NCI-H187 treated with DMSO at 0.1 percent for 48 hours (cell line): ENCODE results near the gene TREX2.
A peak's percentile ranks its signal among the peaks of the same experiment; 100 is the strongest.

Source experiments
- DNase-seq: peaks from one replicate; lab custom pipeline; 2025; lab: John Stamatoyannopoulos, UW

TREX2 gene

DNA sequence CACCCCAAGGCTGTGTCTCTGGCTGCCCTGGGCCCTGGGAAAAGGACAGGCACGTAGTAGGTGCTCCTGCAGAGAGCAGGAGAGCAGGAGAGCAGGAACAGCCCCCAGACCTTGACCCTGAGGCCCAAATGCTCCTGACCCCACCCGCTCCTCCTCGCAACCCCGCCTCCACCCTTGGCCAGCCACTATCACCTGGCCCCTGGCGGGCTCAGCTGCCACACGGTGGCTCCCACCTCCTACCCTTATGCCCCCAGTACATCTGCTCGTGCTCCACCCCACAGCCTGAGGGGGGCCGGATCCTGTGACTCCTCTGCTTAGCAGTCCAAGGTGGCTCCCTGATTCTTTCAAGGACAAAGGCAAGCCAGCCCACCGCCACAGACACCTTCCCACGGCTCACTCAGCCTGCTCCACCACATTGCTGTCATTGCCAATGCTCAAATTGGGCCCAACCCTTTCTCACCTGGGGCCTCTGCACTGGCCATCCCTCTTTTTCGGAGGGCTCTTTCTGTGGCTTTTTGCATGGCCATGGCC, 30.0 kb upstream of the TREX2 start:
- no peak for DNase-seq

DNA sequence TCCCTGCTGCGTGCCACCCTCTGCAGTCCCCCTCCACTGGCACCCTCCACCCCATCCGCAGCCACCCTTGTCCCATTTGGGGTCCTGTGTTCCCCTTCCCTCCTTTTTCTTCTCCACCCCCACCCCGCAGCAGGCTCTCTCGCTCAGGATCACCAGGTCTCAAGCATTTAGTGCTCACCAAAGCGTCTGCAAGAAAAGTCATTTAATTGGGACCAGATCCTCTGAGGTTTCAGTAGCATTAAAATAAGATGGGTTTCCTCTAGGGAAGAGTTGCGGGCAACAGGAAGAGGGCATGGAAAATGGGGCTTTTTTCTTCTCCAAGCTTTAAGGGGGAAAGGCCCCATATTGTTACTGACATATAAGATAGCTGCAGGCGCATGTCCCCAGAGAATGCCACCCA, 29.4 kb upstream of the TREX2 start:
- DNase-seq, result no peak

DNA sequence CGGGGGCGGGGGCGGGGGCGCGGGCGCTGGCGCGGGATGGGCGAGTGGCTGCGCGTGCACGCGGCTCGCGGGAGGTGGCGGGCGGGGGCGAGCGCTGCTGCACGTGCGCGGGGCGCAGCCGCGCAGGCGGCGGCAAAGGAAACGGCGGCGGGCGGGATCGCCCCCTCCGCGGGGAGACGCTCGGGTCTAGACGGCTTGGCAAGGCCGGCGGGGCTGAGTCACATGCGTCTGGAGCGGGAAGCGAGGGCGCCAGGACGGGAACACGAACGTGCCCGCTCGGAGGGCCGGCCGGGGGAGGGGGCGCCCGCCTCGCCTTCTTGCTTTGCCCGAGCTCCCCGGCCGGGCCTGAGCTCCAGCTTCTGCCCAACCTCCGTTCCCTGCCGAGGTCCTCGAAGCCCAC, 28.9 kb upstream of the TREX2 start:
- DNase-seq, result no peak

DNA sequence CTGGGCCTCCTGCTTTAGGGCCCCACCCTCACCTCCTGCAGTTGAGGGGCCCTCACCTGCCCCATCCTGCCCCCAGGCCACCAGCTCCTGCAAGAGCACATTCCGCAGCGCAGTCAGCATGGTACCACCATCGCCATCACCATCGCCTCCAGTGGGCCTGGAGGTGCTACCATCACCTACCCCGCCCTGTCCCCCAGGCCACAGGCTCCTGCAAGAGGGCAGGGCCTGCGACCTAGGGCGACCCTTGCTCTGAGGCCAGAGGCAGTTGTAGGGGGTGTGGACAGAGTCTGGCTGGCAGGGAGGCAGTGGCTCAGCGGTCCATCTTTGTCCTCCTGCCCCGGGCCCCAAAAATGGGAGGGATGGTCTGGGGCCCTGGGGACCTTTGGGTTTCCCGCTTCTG, 28.4 kb upstream of the TREX2 start:
- no peak for DNase-seq

DNA sequence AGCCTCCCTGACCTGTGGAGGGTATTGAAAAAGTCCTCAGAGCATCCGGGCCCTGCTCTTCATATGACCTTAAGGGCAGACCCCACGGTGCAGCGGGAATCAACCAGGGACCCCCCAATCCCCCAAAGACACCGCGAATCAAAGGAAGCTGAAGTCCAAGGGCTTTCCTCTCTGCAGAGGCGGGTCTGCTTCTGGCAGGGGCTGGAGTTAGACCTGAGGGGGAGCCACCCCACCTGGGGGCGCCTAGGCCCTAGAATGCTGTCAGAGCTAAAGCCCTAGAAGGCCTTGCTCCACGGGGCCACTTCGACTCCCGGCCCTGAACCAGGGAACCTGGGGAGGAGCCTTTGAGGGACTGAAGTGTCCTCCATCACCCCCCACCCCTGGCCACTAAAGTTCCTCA, 27.3 kb upstream of the TREX2 start:
- no peak for DNase-seq

DNA sequence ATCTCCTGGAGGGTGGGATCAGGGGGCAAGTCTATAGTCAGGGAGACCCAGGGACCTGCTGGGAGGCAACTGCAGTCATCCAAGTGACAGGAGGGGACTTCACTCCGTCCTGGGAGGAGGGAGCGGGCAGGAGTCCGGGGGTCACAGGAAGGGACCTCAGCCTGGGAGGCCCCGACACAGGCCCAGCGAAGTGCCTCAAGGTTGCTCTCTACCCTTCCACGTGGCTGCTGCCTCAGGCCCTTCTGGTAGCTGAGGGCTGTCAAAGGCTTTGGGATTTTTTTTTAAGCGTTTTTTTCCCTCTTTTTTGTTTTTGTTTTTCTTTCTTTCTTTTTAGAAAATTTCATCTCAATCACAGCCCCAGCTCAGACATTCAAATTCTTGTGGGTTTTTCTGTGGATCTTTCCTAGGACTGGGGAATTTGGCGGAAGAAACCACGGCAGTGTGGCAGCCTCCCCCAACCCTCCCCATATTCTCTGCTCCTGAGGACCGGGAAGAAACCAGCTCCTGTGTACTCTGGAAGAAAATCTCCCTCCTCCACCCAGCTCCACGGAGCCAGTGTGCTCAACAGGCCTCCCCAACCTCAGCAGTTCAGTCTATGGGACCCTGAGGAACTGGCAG, 25.9 kb upstream of the TREX2 start:
- DNase-seq, result no peak

DNA sequence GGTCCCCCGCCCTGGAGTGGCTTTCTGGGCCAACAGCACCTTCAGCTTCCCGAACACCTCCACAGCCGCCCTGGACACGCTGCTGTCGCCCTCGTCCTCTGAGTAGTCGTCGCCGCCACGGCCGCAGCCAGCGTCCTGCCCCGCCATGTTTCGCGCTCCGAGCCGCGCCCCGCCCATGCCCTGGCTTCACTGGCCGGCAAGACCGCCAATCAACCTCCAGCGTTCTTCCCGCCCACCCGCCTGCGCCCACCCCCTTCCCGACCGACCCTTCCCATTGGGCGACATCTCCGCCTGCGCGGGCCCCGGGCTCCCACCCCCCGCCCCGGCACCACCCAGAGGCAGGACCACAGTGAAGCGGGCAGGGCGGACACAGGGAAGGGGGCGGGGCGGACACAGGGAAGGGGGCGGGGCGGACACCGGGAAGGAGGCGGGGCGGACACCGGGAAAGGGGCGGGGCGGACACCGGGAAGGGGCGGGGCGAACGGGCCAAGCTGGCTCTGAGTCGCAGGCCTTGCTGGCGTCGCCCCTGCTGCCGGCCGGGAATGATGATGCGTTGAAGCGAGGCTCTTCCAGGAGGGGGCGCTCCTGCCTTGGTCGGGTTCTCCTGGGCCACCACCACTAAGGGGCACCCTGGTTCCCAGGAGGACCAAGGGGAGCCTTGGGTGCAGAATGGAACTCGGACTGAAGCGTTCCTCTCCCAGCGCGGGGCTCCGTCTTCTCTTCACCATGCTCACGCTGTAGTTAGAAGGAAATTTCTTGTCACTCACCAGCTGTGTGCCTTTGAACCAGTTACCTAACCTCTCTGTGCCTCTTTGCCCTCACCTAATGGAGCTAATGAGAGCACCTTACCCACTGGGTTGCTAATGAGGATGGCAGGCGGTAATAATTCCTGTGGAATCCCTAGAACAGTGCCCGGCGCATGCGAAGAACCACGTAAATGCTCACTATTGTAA, 24.8 kb upstream of the TREX2 start, which contains the start of gene HAUS7:
Gene HAUS7, minus strand, starts transcription at position 166 of the 953 bp plus-strand sequence. Its CDS starts 19 bp downstream, at position 147.
- peak; percentile 77 for DNase-seq

DNA sequence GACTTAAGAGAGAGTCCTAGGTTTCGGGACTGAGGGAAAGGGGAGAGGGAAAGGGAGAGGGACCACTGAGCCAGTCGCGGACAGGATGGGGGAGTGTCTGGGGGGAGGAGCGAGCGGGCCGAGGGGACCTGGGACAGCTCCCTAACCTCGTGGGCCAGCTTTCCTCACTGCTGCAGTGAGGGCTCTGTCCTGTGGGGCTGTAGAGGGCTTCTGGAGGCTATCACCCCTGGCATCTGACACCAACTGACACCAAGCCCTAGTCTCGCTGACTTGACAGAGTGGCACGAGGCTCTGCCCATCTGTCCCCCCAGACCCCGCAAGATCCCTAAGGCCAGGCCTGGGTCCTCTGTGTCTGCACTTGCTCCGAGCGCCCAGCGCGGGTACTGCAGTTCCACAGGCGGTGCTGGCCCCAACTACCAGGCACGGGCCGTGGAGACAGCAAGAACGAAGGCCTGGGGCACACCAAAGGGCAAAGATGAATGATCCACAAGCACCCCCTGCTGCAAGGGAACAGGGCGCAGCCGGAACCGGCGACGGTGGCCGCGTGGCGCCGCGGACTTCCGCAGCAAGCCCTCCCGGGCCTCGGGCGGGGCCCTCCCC, 24.1 kb upstream of the TREX2 start:
- no peak for DNase-seq

DNA sequence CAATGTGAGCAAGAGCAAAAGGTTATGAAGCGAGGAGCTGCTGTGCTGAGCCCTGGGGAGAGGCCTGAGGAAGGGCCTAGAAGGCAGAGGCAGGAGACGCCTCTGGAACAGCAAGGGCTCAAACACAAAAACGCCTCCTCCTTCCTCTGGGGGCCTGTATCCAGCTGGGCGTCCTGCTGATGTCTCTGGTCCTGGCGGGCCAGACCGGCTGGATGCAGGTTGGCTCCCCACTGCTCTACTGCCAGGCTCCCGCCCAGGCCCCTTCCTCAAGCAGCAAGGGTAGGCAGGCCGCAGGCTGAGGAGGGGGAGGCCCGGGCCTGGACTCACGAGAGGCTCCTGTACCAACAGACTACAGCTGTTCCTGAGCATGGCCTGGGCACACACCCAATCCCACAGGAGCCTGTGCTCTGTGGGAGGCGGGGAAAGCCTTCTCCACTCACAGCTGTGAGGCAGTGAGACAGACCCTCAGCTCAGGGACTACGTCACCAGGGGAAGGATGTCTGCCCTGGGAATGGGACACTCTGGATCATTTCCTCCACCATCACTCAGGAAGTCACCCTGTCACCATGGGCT, 22.2 kb upstream of the TREX2 start:
- no peak for DNase-seq

DNA sequence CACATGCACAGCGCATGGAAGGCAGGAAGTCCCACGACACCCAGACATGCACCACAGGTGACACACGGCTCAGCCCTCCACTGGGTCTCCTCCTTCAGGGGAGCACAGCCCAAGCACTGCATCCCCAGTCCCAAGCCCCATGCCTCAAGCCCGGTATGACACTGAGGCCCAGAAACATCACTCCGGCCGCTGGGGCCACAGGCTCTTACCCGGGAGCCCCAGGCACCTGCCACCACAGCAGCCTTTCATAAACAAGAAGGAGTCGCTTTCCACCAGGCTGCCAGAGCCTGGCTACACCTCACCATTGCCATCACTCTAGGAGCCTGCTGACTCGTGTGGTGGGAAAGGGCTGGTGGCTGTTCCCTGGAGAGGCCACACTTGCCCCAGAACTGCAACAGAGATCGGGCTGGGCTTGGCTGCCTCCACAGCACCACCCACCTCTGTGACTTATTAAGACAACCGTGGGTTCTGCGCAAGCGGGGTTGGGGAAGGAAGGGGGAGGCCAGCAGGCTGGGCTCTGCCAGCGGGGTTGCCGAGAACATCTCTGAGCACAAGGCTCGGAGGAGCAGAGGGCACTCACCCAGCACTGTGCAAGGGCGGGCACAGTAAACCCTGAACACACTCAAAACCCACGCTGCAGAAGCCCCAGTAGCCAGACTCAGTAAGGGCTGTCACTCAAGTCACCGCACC, 20.0 kb upstream of the TREX2 start:
- no peak for DNase-seq

DNA sequence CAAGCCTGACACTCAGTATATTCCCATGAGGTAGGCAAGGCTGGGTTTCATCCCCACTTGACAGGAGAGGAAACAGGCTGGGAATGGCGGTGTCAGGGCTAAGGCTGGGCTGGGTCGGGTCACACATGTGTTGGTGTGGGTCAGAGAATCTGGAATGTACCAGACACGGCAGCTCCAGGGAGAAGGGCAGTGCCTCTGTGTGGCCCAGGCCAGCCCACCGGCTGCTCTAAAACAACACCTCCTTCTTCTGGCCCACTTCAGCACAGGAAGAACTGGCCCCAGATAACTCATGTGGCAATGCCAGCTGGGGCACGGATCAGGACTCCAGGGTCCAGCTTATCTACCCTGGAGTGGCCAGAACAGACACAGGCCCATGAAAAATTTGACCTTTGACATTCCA, 18.3 kb upstream of the TREX2 start:
- no peak for DNase-seq

DNA sequence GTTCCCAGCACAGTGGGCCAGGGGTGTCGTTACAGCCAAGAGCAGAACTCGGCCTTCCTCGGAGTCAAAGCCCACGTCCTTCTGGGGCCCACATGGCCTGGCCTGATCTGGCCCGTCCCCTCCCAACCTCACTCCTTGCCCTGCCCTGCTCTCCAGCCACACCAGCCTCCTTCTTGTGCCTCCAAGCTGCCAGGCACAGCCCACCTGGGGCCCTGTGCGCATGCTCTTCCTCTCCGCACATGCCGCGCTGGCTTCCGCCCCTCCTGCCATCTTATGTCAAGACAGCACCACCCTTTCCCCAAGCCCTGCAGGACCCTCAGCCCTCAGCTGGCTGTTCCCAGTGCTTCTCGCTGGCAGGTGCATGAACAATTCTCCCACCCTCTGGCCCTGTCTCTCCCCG, 17.7 kb upstream of the TREX2 start:
- no peak for DNase-seq

DNA sequence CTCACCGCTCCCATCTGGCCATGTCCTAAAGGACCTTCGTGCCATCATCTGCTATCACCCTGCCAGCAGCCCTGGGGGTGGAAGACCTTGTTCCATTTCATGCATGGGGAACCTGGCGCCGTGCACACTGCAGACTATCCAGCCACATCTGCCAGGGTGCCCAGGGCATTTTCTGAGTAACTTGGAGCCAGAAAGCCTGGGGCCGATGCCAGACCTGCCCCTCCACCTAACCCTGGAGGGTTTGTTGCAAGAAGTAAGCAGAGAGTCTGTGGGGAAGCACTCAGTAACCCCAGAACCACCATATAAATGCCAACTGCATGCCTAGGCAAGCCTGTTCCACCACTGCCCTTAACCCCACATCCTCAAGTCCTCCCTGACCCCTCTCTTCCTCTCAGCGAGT, 17.2 kb upstream of the TREX2 start:
- no peak for DNase-seq

DNA sequence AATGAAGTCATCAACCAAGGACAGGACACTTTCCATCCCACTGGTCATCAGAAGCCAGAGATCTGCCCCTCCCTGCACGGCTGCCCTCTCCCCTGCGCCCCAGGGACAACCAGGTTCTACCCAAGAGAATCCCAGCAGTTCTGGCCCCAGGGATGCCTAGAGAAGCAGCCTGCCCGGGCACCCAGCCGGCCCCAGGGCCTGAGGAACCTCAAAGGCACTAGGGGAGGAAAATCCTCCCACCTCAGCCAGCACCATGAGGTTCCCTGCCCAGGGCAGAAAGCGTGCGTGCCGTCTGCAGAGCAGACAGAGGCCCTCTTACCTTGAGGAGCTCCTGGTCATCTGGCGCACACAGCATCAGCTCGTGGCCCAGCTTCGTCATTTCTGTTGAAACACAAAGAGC, 16.4 kb upstream of the TREX2 start:
- no peak for DNase-seq

DNA sequence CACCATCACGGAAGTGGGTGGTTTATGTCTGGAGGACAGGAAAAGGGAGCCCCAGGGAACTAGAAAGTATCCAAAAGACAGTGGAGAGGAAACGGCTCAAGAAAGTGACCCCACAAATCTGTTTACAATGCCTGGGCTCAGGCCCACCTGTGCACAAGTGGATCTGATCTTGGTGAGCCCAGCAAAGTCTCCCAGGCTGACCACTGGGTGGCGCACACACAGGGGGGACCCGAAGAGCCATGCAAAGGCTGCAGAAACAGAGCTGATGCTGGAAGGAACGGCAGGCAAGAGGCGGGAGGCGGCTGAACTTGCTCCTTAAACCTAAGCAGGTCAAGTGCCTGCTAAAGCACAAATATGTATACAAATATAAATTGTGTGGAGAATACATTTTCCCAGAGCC, 15.0 kb upstream of the TREX2 start:
- DNase-seq, result no peak

DNA sequence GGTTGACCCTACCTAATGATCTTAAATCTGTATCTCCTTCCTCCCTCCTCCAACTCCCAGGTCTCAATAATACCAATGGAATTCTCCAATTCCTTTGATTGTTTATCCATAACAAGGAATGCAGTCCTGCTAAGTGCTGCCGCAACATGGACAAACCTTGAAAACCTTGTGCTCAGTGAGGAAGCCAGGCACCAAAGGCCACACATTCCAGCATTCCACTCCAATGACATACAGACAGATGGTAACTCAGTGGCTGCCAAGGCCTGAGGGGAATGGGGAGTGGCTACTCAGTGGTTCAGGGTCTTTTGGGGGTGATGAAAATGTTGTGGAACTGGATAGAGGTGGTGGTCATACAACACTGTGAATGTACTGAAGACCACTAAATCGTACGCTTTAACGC, 14.1 kb upstream of the TREX2 start:
- DNase-seq, result no peak

DNA sequence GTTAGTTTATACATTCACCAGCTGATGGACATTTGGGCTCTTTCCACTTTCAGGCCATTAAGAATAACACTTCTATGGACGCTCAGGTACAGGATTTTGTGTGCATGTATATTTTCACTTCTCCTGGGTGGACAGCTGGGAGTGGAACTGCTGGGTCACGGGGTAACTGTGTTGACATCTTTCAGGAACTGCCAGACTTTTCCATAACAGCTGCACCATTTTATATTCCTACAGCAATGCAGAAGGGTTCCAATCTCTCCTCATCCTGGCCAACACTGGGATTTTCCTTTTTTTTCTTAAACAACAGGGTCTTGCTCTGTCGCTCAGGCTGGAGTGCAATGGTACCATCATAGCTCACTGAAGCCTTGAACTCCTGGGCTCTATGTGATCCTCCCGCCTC, 12.6 kb upstream of the TREX2 start:
- no peak for DNase-seq

DNA sequence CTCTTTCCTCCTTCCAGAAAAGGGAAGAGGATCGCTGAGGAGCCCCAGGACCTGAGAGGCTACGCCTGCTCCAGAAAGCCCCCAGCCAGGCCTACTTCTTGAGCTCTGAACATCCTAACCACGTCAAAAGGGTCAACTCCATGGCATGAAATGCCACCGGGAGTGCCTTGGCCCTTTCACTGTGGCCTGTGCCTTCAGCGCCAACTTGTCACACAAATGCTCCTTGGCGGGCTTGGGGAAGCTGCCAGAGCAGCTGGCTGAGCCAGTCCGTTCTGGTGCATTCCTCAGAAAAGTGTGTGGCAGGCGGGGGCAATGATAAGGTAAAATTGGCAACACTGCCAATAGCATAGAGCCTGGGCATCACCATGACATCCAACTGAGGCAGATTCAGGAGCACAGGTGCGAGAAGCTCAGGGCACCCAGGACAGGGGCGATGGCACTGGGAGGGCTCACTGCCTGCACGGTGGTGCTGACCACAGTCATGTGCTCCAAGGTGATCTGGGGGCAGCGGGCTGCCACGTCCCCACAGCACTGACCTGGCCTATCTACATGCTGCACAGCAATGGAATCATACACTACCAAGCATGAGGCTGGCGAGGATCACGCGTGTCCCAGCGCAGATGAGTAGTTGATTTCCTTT, 12.1 kb upstream of the TREX2 start:
- DNase-seq, result no peak

DNA sequence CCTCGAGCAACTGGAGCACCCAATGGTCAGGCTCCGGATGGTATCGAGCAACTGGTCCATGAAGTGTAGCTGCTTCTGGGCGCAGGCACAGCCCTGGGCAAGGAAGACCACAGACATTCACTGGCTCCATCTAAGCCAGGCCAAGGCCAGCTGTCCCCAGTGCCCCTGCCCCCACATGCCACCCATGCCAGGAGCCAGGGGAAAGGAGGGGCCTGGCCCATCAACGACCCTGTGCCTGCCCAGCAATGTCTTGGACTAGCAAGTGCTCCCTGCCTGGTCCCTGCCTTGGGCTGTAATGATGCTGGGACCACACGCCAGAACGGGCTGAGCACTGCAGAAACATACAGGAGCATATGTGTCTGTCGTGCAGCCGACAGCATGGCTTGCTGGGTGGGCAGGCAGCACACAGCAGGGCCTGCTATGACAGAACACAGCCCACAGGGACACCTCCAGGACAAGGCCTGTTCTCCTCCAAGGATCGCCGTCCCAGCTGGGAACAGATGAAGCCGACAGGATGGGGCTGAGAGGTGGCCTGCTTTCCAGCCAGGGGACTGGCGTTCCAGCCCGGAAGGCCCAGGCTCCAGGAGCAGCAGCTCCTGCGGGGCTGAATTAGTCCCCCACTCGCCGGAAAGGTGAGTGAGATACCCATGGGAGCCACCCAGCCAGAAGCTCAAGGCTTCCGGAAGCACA, 11.4 kb upstream of the TREX2 start:
- DNase-seq, result no peak

DNA sequence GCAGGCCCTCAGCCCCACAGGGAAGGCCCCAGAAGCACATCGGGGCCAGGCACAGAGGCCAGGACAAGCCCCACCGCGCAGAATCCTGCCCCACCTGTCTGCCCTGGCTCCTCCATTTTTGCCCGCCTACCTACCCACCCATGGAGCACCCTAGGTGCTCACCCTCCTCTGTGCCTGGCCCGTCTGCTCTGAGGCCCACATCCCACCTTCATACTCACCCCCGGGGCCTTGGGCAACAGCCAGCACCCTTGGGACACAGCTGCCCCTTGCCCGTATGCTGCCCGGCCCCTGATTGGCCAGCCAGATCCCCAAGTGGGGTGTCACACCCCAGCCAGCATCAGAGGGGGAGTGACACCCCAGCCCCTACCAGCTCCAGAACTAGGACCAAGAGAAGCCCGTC, 10.8 kb upstream of the TREX2 start:
- DNase-seq, result no peak

DNA sequence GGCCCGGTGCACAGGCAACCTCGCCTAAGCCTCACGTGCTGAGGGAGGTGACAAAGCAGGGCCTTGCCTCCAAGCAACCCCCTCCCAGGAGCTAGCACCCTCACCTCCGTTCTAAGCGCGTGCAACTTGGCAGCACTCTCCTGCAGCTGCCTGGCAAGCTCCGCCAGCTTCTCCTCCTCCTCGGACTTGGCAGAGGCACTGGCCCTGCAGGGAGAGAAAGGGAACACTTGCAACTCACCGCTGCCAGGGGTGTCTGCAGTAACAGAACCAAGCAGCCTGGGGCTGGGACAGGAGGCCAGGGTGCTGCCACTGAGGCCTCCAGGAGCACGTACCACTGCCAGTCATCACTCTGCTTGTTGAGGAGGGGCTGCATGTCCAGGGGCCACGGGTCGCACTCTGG, 10.3 kb upstream of the TREX2 start:
- DNase-seq, result no peak
